Right hindlimb (tissue), 1 donor: ENCODE measurements around the gene SLC6A2.
"Not testable (repeated sequence)": the region's sequence is repeated elsewhere in the genome, so short reads cannot be mapped to it uniquely, and the experiment has no call there.

ENCODE experiments used
- DNase-seq: peaks from one replicate; pipeline ENCODE4 v3.0.0-alpha.2; 2018

SLC6A2 gene

GRCh38 chr16:55655897-55656681 is at the start of gene SLC6A2:
TSS of gene SLC6A2 (plus strand) at chr16:55655988. CDS start at chr16:55656695, 707 bp downstream.
- DNase-seq = peak; percentile 62

GRCh38 chr16:55613613-55614335 is 42.0 kb upstream of the SLC6A2 start:
- DNase-seq = no peak

DNA sequence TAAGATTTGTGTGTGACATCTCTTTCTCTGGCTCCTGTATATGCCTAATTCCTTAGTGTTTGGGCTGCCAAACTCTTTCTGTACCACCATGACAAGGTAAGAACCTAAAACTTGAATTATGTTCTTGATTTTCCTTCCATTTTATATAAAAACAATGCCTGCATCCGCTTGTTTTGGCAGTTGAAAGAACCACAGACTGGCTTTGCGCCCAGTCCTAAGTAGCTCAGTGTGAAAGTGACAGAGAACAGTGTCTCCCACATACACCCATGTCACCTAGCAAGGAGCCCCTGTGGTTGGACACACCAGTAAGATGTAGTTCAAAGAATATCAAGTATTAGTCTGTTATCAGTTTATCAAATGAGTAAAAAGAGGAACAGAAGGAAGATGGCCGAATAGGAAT is 40.7 kb upstream of the SLC6A2 start:
- DNase-seq = no peak

DNA sequence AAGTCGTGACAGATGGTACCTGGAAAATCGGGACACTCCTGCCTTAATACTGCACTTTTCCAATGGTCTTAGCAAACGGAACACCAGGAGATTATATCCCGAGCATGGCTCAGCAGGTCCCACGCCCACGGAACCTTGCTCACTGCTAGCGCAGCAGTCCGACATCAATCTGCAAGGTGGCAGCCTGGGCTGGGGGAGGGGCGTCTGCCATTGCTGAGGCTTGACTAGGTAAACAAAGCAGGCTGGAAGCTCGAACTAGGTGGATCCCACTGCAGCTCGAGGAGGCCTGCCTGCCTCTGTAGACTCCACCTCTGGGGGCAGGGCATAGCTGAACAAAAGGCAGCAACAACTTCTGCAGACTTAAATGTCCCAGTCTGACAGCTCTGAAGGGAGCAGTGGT is 40.1 kb upstream of the SLC6A2 start:
- DNase-seq = not testable (repeated sequence)

- no peak for DNase-seq
Measured at GRCh38 chr16:55621771-55622170, 34.0 kb upstream of the SLC6A2 start.

DNA sequence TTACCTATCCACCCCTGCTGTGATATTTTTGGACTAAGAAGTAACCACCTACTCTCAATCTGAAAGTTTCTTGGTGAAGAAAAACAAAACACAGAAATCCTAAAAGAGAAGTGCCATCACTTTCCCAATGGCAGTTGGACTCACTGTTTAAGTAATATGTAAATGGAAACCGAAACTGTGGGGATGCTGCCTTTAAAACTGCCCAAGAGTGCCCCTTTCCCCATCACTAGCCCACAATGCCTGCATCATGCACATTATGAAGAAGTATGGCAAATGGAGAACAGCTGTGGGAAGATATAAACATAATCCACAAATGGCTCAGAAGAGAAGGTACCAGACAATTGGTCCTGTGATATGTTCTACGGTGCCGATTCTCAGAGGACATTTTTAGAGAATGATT is 33.5 kb upstream of the SLC6A2 start:
- DNase-seq = no peak

GRCh38 chr16:55622930-55623561 is 32.7 kb upstream of the SLC6A2 start:
- no peak for DNase-seq

DNA sequence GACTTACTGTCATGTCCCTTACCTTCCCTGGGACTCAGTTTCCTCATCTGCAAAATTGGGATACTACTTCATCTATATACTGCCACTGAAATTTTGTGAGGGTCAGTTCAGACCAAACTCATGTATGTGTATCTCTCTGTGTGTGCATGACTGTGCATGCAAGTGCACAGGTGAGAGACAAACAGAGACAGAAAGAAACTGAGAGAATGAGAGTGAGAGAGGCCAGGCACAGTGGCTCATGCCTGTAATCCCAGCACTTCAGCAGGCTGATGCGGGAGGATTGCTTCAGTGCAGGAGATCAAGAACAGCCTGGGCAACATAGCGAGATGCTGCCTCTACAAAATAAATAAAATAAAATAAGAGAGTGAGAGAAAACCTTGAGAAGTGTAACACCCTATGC is 32.1 kb upstream of the SLC6A2 start:
- DNase-seq = no peak

DNA sequence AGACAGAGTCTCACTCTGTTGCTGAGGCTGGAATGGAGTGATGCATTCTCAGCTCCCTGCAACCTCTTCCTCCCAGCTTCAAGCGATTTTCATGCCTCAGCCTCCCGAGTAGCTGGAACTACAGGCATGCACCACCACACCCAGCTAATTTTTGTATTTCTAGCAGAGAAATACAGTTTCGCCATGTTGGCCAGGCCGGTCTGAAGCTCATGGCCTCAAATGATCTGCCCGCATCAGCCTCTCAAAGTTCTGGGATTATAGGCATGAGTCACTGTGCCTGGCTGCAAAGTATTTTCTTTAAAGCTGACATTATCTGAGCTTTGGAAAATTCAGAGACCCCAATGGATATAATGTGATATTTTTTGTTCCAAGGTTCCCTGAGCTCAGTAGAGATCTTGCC is 31.1 kb upstream of the SLC6A2 start:
- no peak for DNase-seq

- DNase-seq = no peak
Measured at GRCh38 chr16:55625843-55626242, 29.9 kb upstream of the SLC6A2 start.

- no peak for DNase-seq
Measured at GRCh38 chr16:55628306-55628968, 27.4 kb upstream of the SLC6A2 start.

GRCh38 chr16:55630774-55631173 is 25.0 kb upstream of the SLC6A2 start:
- no peak for DNase-seq

DNA sequence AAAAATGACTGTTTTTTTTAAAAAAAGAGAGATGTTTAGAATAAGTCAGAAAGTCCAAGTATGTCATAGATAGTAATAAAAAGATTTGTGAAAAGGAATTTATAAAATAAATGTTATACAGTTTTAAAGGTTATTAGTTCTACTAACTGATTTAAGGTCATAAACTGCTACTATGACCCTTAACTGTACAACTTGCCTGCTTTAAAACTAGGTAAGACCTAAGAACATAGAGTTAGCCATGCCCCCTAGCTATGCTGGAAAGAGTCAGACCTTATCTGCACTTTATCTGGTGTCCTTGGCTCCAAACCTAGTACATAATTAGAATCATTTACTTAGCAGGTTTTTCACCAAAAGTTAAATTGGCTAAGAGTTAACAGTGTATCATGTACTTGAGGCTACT is 23.5 kb upstream of the SLC6A2 start:
- DNase-seq = no peak

DNA sequence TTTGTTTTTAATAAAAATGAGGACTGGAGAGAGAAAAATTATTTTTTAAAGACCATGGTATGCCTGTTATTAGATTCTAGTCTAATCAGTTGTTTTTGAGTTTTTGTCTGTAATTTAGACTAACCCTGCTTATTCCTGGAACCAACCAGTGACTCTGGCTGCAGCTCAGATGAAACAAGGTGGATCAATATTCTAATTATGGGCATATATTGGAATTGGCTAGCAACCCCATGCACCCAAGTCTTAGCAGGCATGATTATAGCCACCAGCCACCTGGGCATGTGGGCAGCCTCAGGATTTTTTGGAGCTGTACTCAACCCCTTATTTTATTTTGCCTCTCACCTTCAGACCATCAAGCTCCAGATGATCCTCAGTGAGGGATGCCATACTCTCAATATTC is 21.6 kb upstream of the SLC6A2 start:
- DNase-seq = no peak

GRCh38 chr16:55638256-55638655 is 17.5 kb upstream of the SLC6A2 start:
- DNase-seq = no peak

DNA sequence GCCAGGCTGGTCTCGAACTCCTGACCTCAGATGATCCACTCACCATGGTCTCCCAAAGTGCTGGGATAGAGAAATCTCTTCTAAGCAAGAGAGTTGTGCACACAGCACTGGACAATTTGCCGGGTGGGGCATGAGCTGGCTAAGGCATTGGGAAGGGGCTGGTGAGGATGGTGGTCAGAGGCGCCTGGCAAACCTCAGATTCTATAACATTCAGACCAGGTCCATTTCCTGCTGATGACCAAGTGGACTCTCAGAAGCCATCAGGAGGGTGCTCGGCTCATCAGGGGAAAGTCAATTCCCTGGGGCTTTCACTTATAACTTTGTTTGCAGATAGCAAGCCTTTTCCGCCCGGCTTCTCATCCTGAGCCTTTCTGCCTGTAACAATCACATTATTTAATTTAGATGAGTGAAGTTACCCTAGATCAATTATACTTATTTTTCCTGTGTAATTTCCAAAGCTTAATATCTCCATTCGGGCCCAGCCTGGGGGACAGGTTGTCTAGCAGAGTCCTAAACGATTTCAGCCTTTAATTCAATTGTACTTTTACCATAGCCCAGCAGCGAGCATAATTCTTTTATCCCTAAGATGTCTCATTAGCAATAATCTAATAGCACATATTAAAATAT is 15.0 kb upstream of the SLC6A2 start:
- no peak for DNase-seq

DNA sequence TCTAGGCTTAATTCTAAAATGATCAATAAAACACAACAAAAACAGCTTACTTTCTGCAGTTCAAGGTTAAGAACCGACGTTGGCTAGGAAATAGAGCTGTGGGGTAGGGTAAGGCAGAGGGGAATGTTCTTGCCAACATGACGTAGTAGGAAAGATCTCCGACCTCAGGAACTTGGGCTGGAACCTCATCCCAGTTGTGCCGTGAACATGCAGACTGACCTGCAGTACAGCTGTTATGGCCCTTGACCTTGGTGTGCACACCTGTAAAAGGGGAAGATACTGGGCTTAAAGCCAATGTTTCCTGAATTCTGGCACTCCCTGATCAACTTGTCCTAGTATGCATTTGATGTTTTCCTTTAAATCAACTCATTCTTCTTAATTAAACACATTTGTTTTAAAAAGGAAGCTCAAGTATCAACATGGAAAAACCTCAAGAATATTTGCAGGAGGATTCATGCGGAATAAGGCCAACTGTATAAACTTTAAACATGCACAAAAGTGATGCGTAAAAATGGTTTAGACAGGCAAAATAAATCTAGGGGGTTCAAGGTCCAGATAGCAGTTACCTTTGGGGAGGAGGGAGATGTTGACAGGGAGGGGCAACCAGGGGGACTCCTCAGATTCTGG is 14.2 kb upstream of the SLC6A2 start:
- DNase-seq = no peak

GRCh38 chr16:55642611-55643010 is 13.2 kb upstream of the SLC6A2 start:
- no peak for DNase-seq

DNA sequence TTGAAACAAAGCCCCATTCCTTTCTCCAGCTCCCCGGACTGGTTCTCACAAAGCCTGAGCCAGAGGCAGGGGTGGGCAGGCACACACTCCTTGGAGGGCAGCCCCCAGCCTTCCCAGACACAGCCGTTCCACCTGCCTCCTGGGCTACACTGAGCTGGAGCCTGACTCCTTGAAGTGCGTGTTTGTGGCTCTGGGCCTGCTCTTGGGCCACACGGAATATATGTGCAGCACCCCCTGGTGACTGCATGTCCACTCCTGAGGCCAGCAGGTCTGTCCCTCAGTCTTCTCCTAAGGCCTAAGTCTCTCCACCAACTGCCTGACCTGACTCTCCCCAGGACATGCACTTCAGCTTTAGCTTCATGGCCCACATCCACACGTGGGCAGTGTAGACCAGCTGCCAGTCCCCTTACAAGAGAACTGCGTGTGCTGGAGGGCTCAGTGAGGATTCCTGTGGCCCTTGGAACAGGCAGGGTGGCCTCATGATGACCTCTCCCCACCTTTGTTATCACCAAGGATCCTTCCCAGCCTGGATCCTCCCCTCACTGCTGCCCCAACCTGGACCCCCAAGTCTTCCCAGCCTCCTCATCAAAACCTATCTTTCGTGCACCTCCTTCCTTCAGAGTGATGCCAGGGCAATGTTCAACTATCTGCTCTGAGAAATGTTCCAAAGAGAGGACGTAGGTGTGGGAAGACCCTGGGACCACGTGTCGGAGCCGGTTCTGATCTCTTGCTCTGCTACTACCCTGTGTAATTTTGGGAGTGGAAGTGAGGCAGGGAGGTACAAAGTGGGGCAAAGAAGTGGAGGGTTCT is 12.4 kb upstream of the SLC6A2 start:
- DNase-seq = no peak

- no peak for DNase-seq
Measured at GRCh38 chr16:55645986-55646385, 9.8 kb upstream of the SLC6A2 start.

- DNase-seq = no peak
Measured at GRCh38 chr16:55647343-55647742, 8.4 kb upstream of the SLC6A2 start.

DNA sequence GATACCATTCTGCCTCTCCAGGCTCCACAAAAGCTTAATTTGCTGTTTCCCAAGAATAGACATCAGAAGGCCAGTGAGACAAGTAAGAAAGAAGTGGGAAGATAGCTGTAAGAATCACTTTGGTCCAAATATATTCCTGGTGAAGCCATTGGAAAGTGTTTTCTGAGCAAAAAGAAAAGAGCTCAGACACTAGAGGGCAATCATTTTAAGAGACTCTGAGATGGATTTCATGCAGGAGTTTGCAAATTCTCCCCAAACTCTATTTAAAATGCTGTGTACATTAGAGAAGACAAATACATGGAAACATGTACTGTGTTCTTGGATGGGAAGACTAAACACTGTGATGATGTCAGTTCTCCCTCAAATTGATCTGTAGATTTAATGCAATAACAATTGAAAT is 8.0 kb upstream of the SLC6A2 start:
- no peak for DNase-seq
